ENCODE data around the gene BECN2.
"Not testable (repeated sequence)": the region's sequence is repeated elsewhere in the genome, so short reads cannot be mapped to it uniquely, and the experiment has no call there.

Gene BECN2

DNA sequence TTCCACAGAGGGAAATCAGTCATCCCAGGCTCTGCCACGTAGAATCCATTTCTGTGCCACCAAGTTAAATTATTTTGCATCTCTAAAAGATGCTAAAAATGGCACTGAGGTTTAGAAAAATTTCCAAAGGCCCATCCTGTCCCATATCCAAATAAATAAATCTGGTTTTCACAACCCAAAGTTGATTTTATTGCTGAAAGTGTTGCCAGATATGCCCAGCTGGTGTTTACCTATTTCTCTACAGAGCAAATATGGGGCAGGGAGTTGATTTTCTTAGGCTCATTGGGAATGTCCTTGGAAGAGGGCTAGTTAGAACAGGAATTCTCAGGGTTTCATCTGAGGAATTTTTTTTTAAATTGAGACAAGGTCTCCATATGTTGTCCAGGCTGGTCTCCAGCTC lies 22.4 kb downstream of the BECN2 start:
- no peak for DNase-seq (ENCODE audit: low spot score)

DNA sequence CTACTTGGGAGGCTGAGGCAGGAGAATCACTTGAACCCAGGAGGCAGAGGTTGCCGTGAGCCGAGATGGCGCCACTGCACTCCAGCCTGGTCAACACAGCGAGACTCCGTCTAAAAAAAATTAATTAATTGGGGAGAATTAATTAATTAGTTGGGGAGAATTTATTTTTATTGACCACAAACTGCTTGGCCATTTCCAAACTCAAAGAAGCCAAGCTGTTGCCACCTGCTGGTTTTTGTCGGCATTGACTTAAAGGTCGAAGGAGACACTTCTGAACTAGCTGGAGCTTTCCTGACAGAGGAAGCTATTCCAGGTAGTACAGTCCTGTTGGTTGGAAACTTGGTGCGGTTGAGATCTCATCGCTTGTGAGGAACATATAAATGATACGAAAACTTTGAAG lies 28.2 kb downstream of the BECN2 start:
- DNase-seq (ENCODE audit: low spot score): peak; percentile 57

DNA sequence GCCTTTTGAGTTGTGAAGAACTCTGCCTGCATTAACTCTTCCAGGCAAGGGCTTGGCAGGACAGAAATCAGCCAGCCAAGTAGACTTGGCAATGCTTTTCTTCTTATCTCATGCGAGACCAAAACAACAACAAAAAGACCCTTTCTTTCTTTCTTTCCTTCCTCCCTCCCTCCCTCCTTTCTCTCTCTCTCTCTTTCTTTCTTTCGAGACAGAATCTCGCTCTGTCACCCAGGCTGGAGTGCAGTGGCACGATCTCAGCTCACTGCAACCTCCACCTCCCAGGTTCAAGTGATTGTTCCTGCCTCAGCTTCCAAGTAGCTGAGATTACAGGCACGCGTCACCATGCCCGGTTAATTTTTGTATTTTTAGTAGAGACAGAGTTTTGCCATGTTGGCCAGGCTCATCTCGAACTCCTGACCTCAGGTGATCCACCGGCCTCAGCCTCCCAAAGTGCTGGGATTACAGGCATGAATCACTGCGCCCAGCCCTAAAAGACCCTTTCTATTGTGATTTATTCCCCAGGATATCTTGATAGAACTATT lies 30.9 kb downstream of the BECN2 start:
- not testable (repeated sequence) for DNase-seq (ENCODE audit: low spot score)

DNA sequence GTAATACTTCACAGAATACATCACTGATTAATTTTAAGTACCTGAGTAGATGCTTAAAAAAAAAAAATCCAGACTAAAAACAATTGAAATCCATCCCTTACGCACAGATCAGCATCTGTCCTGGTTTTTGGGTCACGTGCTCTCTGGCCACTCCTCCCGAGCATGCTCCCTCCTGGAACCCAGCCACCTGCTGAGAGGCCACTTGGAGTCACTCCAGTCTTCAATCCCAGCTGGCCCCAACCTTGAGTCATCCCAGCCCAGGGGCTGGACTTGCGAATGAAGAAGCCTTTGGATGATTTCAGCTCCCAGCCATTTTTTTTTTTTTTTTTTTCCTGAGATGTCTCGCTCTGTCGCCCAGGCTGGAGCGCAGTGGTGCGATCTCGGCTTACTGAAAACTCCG lies 32.5 kb downstream of the BECN2 start:
- DNase-seq (ENCODE audit: low spot score): no peak

DNA sequence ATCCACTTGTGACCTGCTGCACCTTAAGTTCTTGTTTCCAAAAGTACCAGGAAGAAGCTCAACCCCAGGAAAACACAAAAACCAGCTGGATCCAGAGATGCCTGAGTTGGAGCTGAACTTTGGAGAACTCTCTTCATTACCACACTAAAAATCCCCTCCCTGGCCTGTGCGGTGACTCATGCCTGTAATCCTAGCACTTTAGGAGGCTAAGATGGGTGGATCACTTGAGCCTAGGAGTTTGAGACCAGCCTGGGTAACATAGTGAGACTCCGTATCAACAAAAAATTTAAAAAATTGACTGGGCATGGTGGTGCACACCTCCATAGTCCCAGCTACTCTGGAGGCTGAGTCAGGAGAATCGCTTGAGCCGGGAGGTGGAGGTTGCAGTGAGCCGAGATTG lies 35.2 kb downstream of the BECN2 start:
- no peak for DNase-seq (ENCODE audit: low spot score)

DNA sequence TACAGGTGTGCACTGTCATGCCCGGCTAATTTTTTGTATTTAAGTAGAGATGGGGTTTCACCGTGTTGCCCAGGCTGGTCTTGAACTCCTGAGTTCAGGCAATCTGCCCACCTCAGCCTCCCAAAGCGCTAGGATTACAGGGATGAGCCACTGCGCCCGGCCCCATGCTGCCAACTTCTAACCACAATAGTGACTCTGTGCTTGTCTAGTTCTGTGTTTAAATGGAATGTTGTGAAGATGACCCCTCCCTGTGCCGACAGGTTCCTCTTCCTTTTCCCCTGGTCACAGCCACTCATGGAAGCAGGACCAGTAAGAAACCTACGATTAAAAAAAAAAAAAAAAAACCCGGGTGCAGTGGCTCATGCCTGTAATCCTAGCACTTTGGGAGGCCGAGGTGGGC lies 36.6 kb downstream of the BECN2 start:
- DNase-seq (ENCODE audit: low spot score): no peak

DNA sequence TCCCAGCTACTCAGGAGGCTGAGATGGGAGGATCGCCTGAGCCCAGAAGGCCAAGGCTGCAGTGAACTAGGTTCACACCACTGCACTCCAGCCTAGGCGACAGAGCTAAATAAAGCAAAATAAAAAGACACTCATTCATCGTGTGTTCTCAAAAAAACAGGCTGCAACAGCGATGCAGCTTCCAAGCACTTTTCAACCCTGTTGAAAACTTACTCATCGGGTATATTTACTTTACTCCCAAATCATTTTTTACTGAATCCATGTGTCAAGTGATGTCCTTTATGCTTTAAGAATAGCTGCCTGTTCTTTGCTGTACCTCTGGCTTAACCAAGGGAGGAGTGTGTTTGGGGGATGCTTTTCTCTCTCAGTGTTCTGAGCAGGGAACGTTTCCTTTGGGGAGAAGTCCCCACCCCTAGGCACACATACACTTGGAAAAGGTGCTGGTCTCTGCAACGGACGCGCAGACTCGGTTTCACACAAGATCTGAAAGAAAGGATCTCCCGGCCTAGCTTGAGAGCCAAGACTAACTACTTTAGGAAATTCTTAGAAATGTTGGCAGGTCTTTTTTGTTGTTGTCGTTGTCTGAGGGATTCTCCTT lies 39.9 kb downstream of the BECN2 start:
- no peak for DNase-seq (ENCODE audit: low spot score)

DNA sequence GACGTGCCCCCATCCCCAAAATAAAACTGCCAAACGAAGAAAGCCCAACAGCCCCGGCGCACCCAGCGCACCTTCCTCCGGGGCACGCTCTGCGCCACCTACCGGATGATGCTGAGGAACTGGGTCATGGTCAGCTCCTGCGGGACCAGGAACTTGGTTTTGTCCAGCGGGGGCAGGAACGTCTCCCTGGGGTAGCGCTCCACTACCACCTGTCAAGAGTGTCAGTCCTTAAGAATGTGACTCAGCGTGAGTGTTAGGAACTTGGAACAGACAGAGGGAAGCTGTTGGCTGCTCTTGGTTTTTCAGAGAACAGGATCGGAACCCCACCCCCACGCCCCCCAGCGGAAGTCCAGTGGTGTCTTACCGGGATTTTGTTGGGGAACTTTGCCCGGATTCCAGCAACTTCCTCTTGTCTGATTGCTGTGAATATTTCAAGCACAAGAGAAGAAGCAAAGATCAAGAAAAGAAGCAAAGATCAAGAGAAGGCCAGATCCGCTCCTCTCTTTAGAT lies 40.9 kb downstream of the BECN2 start:
- DNase-seq (ENCODE audit: low spot score): no peak

DNA sequence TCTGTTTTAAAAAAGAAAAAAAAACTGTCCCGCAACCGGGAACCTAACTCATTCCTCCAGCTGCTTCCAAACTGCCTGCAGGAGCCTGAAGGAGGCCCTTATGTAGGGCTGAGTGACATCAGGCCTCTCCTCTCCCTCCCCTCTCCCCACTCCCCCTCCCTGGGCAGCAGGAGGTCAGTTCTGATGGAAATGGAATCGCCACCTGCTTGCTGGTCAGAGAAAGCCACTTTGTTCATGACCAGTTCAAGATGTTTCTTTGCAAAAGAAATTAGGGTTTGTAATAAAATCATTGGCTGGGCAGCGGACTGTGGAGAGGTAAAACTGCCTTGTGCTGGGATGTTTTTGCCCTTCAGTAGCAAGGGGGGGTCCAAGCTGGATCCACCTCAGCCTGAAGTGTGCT lies 41.5 kb downstream of the BECN2 start, which contains the start of gene MAP1LC3C:
Gene MAP1LC3C, minus strand, starts transcription at position 73 of the 400 bp plus-strand sequence. CDS start 90 bp downstream, outside the sequence.
- no peak for DNase-seq (ENCODE audit: low spot score)

DNA sequence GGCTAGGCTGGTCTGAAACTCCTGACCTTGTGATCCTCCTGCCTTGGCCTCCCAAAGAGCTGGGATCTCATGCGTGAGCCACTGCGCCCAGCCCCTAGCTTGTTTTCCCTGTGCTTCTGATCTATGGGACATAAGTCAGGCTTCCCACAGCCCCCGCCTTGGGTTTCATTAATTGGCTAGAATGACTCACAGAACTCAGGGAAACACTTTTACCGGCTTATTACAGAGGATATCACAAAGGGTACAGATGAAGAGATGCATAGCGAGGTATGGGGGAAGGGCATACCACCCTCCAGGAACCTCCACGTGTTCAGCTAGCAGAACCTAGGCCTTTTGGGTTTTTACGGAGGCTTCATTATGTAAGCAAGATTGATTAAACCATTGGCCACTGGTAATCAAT lies 42.9 kb downstream of the BECN2 start:
- DNase-seq (ENCODE audit: low spot score): no peak

DNA sequence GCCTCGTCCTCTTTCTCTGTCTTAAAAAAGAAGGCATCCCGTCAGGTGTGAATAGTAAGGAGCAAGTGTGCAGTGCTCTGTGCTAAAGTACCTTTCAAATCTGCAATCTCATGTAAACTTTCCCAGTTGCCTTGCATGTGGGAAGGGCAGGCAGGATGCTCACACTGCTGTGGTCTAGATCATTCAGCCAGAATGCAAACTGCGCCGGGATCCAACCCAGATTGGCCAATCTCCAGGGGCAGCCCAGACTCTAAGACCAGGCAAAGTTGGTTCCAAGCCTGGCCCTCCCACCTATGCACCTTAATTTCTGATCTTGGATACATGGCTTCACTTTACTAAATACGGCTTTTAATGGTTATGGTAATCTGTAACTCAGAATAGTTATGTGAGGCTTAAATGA lies 44.5 kb downstream of the BECN2 start:
- DNase-seq (ENCODE audit: low spot score): no peak

DNA sequence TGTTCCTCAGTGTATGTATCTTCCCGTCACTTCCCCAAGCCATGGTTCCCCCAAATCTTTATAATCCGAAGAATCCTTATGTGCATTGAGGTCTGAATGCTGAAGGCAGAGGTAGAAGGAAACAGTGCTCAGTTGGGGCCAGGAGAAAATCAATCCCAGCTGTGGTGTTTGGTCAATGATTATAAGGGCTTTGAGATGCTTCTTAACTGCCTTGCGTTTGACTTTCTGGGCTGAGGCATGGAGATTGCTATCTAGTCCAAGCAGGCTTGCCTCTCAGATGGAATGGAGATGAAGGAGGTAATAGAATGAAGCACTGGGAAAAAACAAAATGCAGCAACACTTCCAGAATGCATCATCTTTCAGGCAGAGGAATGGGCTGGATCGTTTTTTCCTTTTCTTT lies 44.9 kb downstream of the BECN2 start:
- no peak for DNase-seq (ENCODE audit: low spot score)

DNA sequence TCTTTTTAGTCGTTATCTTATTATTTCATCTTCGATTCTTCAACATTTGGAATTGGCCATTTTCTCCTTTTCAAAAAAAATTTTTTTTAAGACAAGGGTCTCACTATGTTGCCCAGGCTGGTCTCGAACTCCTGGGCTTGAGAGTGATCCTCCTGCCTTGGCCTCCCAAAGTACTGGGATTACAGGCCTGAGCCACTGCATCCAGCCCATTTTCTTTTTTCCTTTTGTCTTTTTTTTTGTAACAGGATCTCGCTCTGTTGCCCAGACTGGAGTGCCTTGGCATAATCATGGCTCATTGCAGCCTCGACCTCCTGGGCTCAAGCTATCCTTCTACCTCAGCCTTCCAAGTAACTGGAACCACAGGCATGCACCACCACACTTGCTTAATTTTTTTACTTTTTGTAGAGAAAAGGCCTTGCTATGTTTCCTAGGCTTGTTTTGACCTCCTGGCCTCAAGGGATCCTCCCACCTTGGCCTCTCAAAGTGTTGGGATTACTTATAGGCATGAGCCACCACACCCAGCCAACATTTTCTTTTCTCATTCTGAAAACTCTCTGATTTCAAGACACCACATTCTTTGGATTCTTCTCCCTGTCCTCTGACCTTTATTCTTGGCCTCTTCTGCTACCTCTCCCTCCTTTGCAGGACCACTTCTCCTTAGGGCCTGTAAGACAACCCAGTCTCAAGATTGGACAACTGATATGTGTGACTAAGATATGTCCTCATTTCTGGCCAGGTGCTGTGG lies 47.4 kb downstream of the BECN2 start:
- DNase-seq (ENCODE audit: low spot score): no peak

DNA sequence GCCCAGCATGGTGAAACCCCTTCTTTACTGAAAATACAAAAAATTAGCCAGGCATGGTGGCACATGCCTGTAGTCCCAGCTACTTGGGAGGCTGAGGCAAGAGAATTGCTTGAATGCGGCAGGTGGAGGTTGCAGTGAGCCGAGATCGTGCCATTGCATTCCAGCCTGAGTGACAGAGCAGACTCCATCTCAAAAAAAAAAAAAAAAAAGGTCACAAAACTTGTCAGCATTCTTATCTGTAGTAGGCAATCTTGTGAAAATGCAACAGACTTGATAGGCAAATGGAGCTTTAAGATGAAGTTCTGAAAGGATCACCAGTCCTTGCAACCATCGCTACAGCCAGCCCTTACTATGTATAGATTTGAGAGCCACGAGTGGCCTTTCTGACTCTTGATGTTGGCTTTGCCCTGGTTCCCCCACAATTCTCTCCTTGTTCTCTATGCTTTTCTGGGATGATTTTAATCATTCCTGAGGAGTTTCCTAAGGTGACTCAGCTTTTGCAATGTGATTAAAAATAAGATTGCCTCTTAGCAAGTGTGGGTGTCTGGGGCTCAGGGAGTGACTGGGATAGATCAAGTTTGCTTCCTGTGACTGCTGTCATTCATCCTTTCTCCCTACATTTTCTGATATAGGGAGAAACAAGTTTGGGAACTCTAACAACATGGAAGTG lies 48.4 kb downstream of the BECN2 start:
- DNase-seq (ENCODE audit: low spot score): no peak

DNA sequence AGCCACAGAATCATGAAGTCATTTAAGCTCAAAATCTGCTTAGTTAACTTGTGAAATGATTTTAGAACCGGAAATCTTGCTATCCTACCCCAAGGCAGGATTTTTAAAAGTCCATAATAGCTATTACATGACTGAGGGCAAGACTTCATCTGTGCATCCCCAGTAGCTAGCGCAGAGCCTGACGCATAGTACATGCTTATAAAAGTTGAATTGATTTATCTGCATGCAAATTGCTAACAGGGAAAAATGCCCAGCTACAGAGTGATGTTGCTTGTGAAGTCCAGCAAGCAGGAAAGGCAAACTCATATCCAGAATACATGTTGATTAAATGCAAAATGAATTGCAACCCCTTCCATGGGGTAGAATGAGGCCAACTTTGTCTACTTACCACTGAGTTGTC lies 49.4 kb downstream of the BECN2 start:
- DNase-seq (ENCODE audit: low spot score): no peak
